ENCODE data around the gene TWIST2.
A peak's percentile ranks its signal among the peaks of the same experiment; 100 is the strongest.

The TWIST2 gene

DNA sequence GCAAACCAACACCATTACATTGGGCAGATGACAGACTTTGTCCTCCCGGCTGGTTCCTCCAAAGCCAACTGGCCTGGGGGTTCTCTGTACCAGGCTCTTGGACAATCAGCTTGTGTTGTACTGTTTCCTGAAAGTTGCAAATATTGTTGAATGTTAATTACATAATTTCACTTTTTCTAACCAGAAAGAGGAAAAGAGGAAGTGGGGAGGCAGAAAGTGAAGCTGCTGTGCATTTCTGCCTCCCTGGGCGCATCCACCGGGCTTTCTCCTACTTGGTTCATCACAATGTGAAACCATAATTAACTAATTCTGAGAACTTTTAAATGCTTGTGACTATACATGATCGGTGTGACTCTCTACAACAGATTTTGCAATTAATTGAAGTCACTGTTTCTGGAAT, 10.1 kb downstream of the TWIST2 start:
- TF ChIP-seq, protein P1, sequence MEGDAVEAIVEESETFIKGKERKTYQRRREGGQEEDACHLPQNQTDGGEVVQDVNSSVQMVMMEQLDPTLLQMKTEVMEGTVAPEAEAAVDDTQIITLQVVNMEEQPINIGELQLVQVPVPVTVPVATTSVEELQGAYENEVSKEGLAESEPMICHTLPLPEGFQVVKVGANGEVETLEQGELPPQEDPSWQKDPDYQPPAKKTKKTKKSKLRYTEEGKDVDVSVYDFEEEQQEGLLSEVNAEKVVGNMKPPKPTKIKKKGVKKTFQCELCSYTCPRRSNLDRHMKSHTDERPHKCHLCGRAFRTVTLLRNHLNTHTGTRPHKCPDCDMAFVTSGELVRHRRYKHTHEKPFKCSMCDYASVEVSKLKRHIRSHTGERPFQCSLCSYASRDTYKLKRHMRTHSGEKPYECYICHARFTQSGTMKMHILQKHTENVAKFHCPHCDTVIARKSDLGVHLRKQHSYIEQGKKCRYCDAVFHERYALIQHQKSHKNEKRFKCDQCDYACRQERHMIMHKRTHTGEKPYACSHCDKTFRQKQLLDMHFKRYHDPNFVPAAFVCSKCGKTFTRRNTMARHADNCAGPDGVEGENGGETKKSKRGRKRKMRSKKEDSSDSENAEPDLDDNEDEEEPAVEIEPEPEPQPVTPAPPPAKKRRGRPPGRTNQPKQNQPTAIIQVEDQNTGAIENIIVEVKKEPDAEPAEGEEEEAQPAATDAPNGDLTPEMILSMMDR (conservative IDR thresholded peaks at IDR 0.05; ENCODE audit: control insufficient read depth, insufficient read depth, low read depth, low read length): no peak
- H3K4me3 ChIP-seq (ENCODE audit: control insufficient read depth, low read depth, low read length): no peak overlapping the region

DNA sequence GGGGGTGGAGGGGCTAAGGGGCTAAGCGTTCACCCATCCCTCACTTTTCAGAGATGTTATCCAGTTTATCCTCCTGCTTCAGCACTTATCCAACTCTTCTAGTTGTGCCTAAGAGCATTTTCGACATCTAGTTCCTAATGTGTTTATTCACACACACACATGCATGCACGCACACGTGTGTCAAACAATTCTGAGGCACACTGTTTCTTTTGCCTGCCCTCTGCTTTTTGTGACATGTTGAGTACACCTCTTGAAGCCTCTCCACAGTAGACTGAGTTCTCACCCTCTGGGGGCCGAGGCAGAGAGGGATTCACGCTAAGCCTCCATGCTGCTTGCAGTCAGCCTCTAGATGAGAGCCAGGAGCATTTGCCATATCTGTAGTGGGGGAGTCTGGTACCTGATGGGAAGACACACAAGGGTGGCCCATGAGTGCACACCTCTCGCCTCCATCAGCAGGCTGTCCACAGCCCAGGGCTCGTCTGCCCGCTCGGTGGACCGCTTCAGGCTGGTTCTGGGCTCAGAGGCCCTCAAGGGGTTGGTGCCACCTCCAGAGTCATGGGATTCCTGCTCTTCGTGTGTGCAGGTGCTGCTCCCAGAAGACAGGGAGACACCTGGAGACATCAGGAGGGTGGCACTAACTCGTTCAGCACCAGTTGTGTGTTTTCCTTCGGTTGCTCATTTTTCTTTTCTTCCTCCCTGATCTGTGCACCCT, 11.9 kb downstream of the TWIST2 start:
- DNase-seq (ENCODE audit: low read depth): no peak
- TF ChIP-seq, protein P1 (conservative IDR thresholded peaks at IDR 0.05; ENCODE audit: control insufficient read depth, insufficient read depth, low read depth, low read length): no peak
- H3K4me3 ChIP-seq (ENCODE audit: control insufficient read depth, low read depth, low read length): no peak overlapping the region

More for the DNA sequence above, 10.1 kb downstream of the TWIST2 start:
- DNase-seq (ENCODE audit: low read depth): no peak

GRCh38 chr2:238861013-238861730, 13.3 kb downstream of the TWIST2 start:
- TF ChIP-seq, protein P1 (conservative IDR thresholded peaks at IDR 0.05; ENCODE audit: control insufficient read depth, insufficient read depth, low read depth, low read length): no peak
- peak; percentile 63 for DNase-seq (ENCODE audit: low read depth)

GRCh38 chr2:238861766-238862315, 14.0 kb downstream of the TWIST2 start:
- no peak for DNase-seq (ENCODE audit: low read depth)
- TF ChIP-seq, protein P1 (conservative IDR thresholded peaks at IDR 0.05; ENCODE audit: control insufficient read depth, insufficient read depth, low read depth, low read length): no peak
- H3K4me3 ChIP-seq (ENCODE audit: control insufficient read depth, low read depth, low read length): no peak overlapping the region

More at GRCh38 chr2:238861013-238861730, 13.3 kb downstream of the TWIST2 start:
- H3K4me3 ChIP-seq (ENCODE audit: control insufficient read depth, low read depth, low read length): no peak overlapping the region

DNA sequence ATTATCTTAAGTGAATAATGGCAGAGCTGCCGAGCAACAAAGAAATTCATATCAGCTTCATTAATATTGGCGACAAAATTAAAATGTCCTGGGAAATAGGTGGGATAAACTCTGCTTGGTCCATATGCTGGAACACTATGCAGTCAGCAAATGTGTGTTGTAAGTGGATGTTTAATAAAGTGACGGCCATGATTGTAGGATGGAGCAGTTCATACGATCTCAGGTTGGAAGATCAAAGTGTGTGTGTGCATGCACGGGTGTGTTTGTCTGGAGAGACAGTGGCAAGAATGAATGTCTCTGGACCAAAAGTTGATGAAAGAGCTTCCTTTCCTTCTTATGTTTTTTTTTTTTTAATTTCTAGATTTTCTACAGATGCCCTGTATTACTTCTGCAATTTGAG, 14.8 kb downstream of the TWIST2 start:
- H3K4me3 ChIP-seq (ENCODE audit: control insufficient read depth, low read depth, low read length): no peak overlapping the region
- TF ChIP-seq, protein P1 (conservative IDR thresholded peaks at IDR 0.05; ENCODE audit: control insufficient read depth, insufficient read depth, low read depth, low read length): no peak

DNA sequence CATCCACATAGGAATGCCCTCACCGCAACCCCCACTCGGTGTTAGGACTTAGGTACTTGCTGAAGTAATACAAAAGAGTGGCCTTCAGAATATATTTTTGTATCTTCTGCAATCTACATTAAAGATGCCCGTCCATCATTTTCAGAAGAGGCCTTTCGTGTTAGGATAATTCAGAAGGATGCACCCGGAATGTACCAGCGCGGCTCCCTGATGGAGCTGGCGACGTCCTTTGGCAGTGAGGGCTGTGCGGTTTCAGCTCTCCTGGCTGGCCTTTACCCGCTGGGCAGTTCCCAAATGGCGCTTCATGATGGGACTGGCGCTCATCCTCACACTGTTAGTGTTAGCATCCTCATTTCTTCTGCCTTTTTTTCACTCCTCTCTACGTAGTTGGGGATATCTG, 15.3 kb downstream of the TWIST2 start:
- TF ChIP-seq, protein P1 (conservative IDR thresholded peaks at IDR 0.05; ENCODE audit: control insufficient read depth, insufficient read depth, low read depth, low read length): no peak
- no peak for DNase-seq (ENCODE audit: low read depth)
- H3K4me3 ChIP-seq (ENCODE audit: control insufficient read depth, low read depth, low read length): no peak overlapping the region

More for the DNA sequence above, 14.8 kb downstream of the TWIST2 start:
- peak; percentile 46 for DNase-seq (ENCODE audit: low read depth)
